NB4 (cell line): Measurements from ENCODE around the gene ALMS1.
A peak's percentile ranks its signal among the peaks of the same experiment; 100 is the strongest.

Experiments used
- DNase-seq: peaks from one replicate; pipeline ENCODE4 v3.0.0; 2010; ENCODE audit warnings: low read depth
- H3K4me3 ChIP-seq: one replicate; pipeline ENCODE4 v1.5.1; 2011; ENCODE audit warnings: mild to moderate bottlenecking, low read depth, low read length, moderate library complexity
- MYC ChIP-seq: IDR thresholded peaks from 2 replicates; pipeline ENCODE4 v1.6.1; 2011; ENCODE audit warnings: low read depth, low read length
- POLR2A ChIP-seq: IDR thresholded peaks from 2 replicates; pipeline ENCODE4 v1.6.1; 2011; ENCODE audit warnings: mild to moderate bottlenecking; ENCODE audit not compliant: insufficient read length; ENCODE audit errors: extremely low read depth
- TF ChIP-seq, protein P1 (sequence below): IDR thresholded peaks from 2 replicates; pipeline ENCODE4 v1.6.1; 2011; ENCODE audit warnings: low read depth, low read length
- TF ChIP-seq, protein P2 (sequence below): IDR thresholded peaks from one replicate; pipeline ENCODE4 v1.5.1; 2012; ENCODE audit warnings: low read depth, low read length

The ALMS1 gene

DNA sequence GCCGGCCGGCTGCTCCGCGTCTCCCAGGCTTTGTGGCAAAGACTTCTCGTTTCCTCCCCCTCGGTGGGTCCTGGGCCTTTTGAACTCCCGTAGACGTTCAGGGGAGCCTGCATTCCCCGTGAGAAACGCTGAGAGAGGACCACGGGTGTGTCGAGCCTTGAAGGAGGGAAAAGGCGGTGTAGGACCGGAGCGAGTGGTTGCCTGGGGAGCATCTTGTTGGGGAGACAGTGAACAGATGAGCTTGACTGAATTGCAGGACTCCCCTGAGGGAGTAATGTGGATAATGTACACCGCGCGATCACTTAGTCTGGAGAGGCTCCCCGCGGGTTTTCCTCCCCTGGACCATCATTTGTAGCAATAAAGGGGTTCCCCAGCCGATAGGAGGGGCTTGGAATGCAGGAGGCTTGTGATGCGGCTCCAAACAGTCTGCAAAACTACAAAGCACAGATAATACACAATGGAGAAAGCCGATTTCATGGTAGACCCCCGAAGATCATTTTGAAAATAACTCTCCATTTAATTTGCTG is 769 bp downstream of the ALMS1 start:
- no peak for DNase-seq
- TF ChIP-seq MYC = no peak
- TF ChIP-seq, protein P1, sequence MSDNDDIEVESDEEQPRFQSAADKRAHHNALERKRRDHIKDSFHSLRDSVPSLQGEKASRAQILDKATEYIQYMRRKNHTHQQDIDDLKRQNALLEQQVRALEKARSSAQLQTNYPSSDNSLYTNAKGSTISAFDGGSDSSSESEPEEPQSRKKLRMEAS = no peak
- TF ChIP-seq, protein P2, sequence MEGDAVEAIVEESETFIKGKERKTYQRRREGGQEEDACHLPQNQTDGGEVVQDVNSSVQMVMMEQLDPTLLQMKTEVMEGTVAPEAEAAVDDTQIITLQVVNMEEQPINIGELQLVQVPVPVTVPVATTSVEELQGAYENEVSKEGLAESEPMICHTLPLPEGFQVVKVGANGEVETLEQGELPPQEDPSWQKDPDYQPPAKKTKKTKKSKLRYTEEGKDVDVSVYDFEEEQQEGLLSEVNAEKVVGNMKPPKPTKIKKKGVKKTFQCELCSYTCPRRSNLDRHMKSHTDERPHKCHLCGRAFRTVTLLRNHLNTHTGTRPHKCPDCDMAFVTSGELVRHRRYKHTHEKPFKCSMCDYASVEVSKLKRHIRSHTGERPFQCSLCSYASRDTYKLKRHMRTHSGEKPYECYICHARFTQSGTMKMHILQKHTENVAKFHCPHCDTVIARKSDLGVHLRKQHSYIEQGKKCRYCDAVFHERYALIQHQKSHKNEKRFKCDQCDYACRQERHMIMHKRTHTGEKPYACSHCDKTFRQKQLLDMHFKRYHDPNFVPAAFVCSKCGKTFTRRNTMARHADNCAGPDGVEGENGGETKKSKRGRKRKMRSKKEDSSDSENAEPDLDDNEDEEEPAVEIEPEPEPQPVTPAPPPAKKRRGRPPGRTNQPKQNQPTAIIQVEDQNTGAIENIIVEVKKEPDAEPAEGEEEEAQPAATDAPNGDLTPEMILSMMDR = no peak
- TF ChIP-seq POLR2A = no peak
- H3K4me3 ChIP-seq = peak overlapping the region; percentile 95

DNA sequence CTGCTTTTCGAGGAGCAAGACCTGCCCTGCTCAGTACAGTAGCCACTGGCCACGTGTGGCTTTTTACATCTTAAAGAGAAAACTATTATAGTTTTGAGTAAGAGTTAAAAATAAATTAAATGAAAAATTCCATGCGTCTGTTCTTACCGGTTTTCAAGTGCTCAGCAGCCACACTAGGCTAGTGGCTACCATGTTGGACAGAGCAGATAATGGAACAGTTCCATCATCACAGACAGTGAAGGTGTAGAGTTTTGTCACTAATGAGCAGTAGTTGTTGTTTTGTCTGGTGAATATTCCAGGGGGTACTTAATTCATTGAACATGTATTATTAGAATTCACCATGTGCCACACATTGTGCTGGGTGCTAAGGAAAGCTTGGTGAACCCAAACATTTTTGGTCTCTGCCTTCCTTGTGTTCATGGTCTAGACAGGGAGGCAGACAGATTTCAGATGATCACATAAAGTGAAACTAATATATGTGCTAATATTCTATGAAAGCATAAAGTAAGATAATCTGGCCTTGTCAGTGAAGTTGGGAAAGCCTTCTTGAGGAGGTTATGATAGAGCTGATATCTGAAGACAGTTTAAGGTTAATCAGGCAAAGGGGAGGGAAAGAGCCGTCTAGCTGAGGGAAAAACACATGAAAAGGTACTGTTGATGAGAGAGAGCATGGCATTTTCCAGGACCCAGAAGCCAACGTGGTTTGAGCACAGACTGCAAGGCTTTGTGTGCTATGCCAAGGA is 1.4 kb downstream of the ALMS1 start:
- TF ChIP-seq, protein P2 = no peak
- TF ChIP-seq, protein P1 = no peak
- no peak for TF ChIP-seq MYC
- TF ChIP-seq POLR2A = no peak
- DNase-seq = peak; percentile 11
- peak overlapping the region; percentile 95 for H3K4me3 ChIP-seq

DNA sequence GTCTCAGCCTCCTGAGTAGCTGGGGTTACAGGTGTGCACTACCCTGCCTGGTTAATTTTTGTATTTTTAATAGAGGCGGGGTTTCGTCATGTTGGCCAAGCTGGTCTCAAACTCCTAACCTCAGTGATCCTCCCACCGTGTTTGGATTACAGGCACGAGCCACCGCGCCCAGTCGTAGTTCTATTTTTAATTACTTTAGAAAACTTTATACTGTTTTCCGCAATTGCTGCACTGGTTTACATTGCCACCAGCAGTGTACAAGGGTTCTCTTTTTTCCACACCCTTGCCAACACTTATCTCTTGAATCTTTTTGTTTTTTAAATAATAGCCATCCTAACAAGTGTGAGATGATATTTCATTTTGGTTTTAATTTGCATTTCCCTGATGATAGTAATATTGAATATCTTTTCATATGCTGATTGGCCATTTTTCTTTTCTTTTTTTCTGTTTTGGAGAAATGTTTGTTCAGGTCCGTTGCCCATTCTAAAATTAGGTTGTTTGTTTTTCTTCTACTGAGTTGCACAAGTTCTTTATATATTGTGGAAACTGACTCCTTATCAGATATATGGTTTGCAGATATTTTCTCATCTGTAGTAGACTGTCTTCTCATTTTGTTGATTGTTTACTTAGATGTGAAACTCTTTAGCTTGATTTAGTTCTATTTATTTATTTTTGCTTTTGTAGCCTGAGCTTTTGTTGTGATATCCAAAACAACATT is 16.9 kb downstream of the ALMS1 start:
- TF ChIP-seq MYC (no peak), POLR2A (no peak)
- TF ChIP-seq, protein P1 = no peak
- TF ChIP-seq, protein P2 = no peak
- no peak overlapping the region for H3K4me3 ChIP-seq
- DNase-seq = no peak

DNA sequence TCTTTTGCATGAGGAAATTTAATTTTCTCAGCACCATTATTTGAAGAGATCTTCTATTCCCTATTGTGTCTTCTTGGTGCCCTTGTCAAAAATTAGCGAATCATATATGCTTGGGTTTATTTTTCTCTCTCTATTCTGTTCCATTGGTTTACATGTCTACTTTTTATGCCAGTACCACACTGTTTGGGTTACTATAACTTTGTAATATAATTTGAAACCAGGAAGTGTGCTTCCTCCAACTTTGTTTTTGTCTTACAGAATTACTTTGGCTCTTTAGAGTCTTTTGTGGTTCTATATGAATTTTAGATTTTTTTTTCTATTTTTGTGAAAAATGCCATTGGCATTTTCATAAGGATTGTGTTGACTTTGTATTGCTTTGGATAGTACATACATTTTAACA is 17.6 kb downstream of the ALMS1 start:
- TF ChIP-seq MYC (no peak), POLR2A (no peak)
- TF ChIP-seq, protein P2 = no peak
- TF ChIP-seq, protein P1 = no peak
- no peak for DNase-seq
- no peak overlapping the region for H3K4me3 ChIP-seq

DNA sequence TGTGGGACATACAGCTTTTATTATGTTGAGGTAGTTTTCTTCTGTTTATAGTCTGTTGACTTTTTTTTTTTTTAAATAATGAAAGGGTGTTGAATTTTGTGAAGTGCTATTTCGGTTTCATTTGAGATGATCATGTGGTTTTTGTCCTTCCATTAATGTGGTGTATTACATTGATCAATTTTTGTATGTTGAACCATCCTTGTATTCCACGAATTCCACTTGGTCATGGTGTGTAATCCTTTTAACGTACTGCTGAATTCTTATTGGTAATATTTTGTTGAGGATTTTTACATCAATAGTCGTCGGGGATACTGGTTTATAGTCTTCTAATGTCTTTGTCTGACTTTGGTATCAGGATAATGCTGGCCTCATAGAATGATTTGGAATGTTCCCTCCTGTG is 18.8 kb downstream of the ALMS1 start:
- DNase-seq = no peak
- H3K4me3 ChIP-seq = no peak overlapping the region
- TF ChIP-seq MYC (no peak), POLR2A (no peak)
- TF ChIP-seq, protein P2 = no peak
- TF ChIP-seq, protein P1 = no peak
